Caco-2 (cell line): ENCODE results near the gene ADCY7. TPM values are rescaled to one million over a fixed set of nuclear protein-coding genes. Genes with fewer than 3 reads are reported as not detected.

Experiments used
- BruUV-seq: library from RNA; stranded (reverse); fragments of 400-500 nt; replicated peaks from 2 replicates; lab custom pipeline; 2021; lab: Mats Ljungman, UMichigan
- CTCF ChIA-PET: fragments of 300-600 bp; sonication (Branson Sonifier 250); formaldehyde crosslinking; loops from one replicate; lab custom pipeline; 2022; ENCODE audit warnings: antibody characterized with exemption; lab: Charles Lee
- POLR2A ChIA-PET: fragments of 300-600 bp; sonication (Branson Sonifier 250); formaldehyde crosslinking; loops from one replicate; lab custom pipeline; 2022; ENCODE audit warnings: antibody characterized with exemption; lab: Charles Lee
- DNase-seq, 2 experiments: peaks; one replicate each; pipeline versions ENCODE4 v3.0.0 to v3.0.0-alpha.2; 2020 to 2022
- H3K27me3 ChIP-seq: replicated peaks from 2 replicates; pipeline ENCODE4 v1.6.0; 2011; ENCODE audit warnings: low read length; ENCODE audit not compliant: control insufficient read depth, insufficient read depth
- H3K36me3 ChIP-seq: 2 replicates; pipeline ENCODE4 v1.5.1; 2011; ENCODE audit warnings: low read length; ENCODE audit not compliant: control insufficient read depth, insufficient read depth
- H3K4me1 ChIP-seq: fragments of 250-450 bp; sonication (Bioruptor Pico); 2 replicates; pipeline ENCODE4 v1.5.1; 2020; ENCODE audit warnings: mild to moderate bottlenecking
- H3K4me3 ChIP-seq: 2 replicates; pipeline ENCODE4 v1.5.1; 2011; ENCODE audit warnings: low read depth, mild to moderate bottlenecking, control low read depth, low read length
- H3K9me3 ChIP-seq: fragments of 250-450 bp; sonication (Bioruptor Pico); 2 replicates; pipeline ENCODE4 v1.5.1; 2020; ENCODE audit warnings: mild to moderate bottlenecking, moderate library complexity
- H3K27ac Mint-ChIP-seq: one replicate; pipeline ENCODE4 v1.8.0; 2022; ENCODE audit warnings: mixed read lengths; ENCODE audit not compliant: unreplicated experiment
- H3K27me3 Mint-ChIP-seq: one replicate; pipeline ENCODE4 v1.8.0; 2022; ENCODE audit warnings: mixed read lengths; ENCODE audit not compliant: insufficient read depth, unreplicated experiment
- H3K36me3 Mint-ChIP-seq: one replicate; pipeline ENCODE4 v1.8.0; 2022; ENCODE audit warnings: mild to moderate bottlenecking, mixed read lengths; ENCODE audit not compliant: insufficient read depth, unreplicated experiment
- H3K4me1 Mint-ChIP-seq: one replicate; pipeline ENCODE4 v1.8.0; 2022; ENCODE audit warnings: low read depth, mixed read lengths; ENCODE audit not compliant: unreplicated experiment
- H3K4me3 Mint-ChIP-seq: one replicate; pipeline ENCODE4 v1.8.0; 2022; ENCODE audit warnings: mild to moderate bottlenecking, moderate library complexity, mixed read lengths; ENCODE audit not compliant: unreplicated experiment
- H3K9me3 Mint-ChIP-seq: one replicate; pipeline ENCODE4 v1.8.0; 2022; ENCODE audit warnings: mixed read lengths; ENCODE audit not compliant: unreplicated experiment
- CTCF ChIP-seq, 2 experiments: fragments of 200-600 bp in 1 of 2; IDR thresholded peaks; 1 replicate in 1 of 2; 2 replicates in 1 of 2; pipeline versions ENCODE4 v1.5.1 to v1.8.0; 2011 to 2022; ENCODE audit warnings: antibody characterized with exemption in 1 of 2, control low read depth in 1 of 2, inconsistent platforms in 1 of 2, low read depth in 1 of 2, low read length in 1 of 2, mild to moderate bottlenecking in 1 of 2, moderate library complexity in 1 of 2; ENCODE audit not compliant: insufficient read depth in 1 of 2, severe bottlenecking in 1 of 2, unreplicated experiment in 1 of 2
- intact Hi-C: fragments of 100-400 bp; cut with micrococcal nuclease; formaldehyde crosslinking; loops from one replicate; pipeline ENCODE4 v1.10.0; 2022; ENCODE audit not compliant: unreplicated experiment
- total RNA-seq: library from RNA; stranded (reverse); gene quantifications from 2 replicates; pipeline ENCODE4 v1.2.3, GENCODE V29; 2022

Gene ADCY7
- total RNA-seq, 1 experiment from 2014 or later: 54.2 TPM

DNA sequence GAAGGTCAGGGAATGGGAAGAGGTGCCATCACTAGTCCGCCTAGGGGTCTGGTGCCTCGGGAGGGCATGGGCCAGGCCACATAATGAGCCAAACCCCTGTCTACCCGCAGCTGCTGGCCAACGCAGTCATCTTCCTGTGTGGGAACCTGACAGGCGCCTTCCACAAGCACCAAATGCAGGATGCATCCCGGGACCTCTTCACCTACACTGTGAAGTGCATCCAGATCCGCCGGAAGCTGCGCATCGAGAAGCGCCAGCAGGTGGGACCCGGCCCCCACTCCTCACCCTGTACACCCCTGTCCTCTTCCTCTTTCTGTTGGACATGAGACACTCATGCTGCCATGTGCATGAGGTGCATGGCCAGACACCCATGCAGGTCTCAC, 26.2 kb downstream of the ADCY7 start:
- intact Hi-C loops: no loop called here
- H3K27ac Mint-ChIP-seq: no peak overlapping the region
- H3K4me1 Mint-ChIP-seq: peaks cover 4% of the 10 kb centered on the region
- no peaks in the 10 kb centered on the region for H3K9me3 Mint-ChIP-seq
- Histone ChIP-seq H3K4me1 (no peaks in the 10 kb centered on the region), H3K36me3 (peaks cover 2% of the 10 kb centered on the region; the same call in 1 of the 2 replicates), H3K9me3 (no peaks in the 10 kb centered on the region), H3K27me3 (no peaks in the 10 kb centered on the region), H3K4me3 (no peak overlapping the region)
- POLR2A ChIA-PET: no interaction called here
- no peak for TF ChIP-seq CTCF (IDR thresholded peaks at IDR 0.05; ENCODE audit: insufficient read depth in 1 of 2, low read depth in 1 of 2, low read length in 1 of 2, severe bottlenecking in 1 of 2, unreplicated experiment in 1 of 2)
- H3K36me3 Mint-ChIP-seq: peaks cover 16% of the 10 kb centered on the region
- CTCF ChIA-PET: no interaction called here
- H3K27me3 Mint-ChIP-seq: no peaks in the 10 kb centered on the region
- H3K4me3 Mint-ChIP-seq: no peak overlapping the region
- no TSS peak for BruUV-seq
- no peak for DNase-seq

DNA sequence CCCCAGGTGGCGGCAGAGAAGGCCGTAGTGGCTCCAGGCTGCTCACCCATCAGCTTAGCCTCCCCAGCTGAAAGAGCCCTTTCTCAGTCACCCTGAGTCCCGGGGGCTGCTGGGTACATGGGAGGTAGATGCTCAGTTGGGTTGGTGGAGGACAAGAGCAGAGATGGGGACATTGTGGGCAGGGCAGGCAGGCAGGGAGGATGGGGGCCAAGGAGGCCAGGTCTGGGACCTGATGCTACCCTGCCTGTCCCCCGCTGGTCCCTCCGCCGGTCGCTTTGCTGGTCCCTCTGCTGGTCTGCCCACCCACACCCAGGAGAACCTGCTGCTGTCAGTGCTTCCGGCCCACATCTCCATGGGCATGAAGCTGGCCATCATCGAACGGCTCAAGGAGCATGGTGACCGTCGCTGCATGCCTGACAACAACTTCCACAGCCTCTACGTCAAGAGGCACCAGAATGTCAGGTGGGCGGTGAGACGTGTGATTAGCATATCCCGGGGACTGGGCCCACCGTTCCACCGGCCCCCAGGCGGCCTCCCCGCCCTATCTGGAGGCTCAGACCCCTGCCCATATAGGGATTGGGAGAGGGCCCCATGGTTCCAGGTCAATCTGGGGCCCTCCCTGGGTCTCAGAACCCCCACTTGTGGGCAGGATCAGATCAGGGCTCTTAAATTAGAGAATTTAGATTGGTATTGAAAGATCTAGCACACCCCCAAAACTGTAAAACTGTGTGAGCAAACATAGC, 26.9 kb downstream of the ADCY7 start:
- TF ChIP-seq CTCF (IDR thresholded peaks at IDR 0.05; ENCODE audit: insufficient read depth in 1 of 2, low read depth in 1 of 2, low read length in 1 of 2, severe bottlenecking in 1 of 2, unreplicated experiment in 1 of 2): no peak
- Histone ChIP-seq H3K9me3 (no peaks in the 10 kb centered on the region), H3K36me3 (peaks cover 2% of the 10 kb centered on the region; the same call in 1 of the 2 replicates), H3K4me3 (no peak overlapping the region), H3K27me3 (no peaks in the 10 kb centered on the region), H3K4me1 (no peaks in the 10 kb centered on the region)
- Mint-ChIP-seq H3K27me3 (no peaks in the 10 kb centered on the region), H3K4me3 (no peak overlapping the region), H3K4me1 (peaks cover 9% of the 10 kb centered on the region), H3K36me3 (peaks cover 23% of the 10 kb centered on the region), H3K9me3 (no peaks in the 10 kb centered on the region), H3K27ac (no peak overlapping the region)
- ChIA-PET CTCF (no interaction called here), POLR2A (no interaction called here)
- no TSS peak for BruUV-seq
- no peak for DNase-seq
- intact Hi-C loops: no loop called here

GRCh38 chr16:50293994-50294855, 27.9 kb downstream of the ADCY7 start:
- H3K27me3 Mint-ChIP-seq: no peaks in the 10 kb centered on the region
- H3K27ac Mint-ChIP-seq: no peak overlapping the region
- no peak for DNase-seq
- peaks cover 2% of the 10 kb centered on the region; the same call in 1 of the 2 replicates for H3K36me3 ChIP-seq
- intact Hi-C loops: no loop called here
- POLR2A ChIA-PET: no interaction called here
- no peak for TF ChIP-seq CTCF (IDR thresholded peaks at IDR 0.05; ENCODE audit: insufficient read depth in 1 of 2, low read depth in 1 of 2, low read length in 1 of 2, severe bottlenecking in 1 of 2, unreplicated experiment in 1 of 2)
- no peaks in the 10 kb centered on the region for H3K9me3 Mint-ChIP-seq
- no peaks in the 10 kb centered on the region for H3K27me3 ChIP-seq
- no peak overlapping the region for H3K4me3 ChIP-seq
- H3K4me1 ChIP-seq: no peaks in the 10 kb centered on the region
- no peak overlapping the region for H3K4me3 Mint-ChIP-seq
- peaks cover 19% of the 10 kb centered on the region for H3K36me3 Mint-ChIP-seq
- CTCF ChIA-PET: no interaction called here
- H3K4me1 Mint-ChIP-seq: peaks cover 10% of the 10 kb centered on the region
- H3K9me3 ChIP-seq: no peaks in the 10 kb centered on the region
- no TSS peak for BruUV-seq
